ENCODE results near the gene SNTG2.

The SNTG2 gene

DNA sequence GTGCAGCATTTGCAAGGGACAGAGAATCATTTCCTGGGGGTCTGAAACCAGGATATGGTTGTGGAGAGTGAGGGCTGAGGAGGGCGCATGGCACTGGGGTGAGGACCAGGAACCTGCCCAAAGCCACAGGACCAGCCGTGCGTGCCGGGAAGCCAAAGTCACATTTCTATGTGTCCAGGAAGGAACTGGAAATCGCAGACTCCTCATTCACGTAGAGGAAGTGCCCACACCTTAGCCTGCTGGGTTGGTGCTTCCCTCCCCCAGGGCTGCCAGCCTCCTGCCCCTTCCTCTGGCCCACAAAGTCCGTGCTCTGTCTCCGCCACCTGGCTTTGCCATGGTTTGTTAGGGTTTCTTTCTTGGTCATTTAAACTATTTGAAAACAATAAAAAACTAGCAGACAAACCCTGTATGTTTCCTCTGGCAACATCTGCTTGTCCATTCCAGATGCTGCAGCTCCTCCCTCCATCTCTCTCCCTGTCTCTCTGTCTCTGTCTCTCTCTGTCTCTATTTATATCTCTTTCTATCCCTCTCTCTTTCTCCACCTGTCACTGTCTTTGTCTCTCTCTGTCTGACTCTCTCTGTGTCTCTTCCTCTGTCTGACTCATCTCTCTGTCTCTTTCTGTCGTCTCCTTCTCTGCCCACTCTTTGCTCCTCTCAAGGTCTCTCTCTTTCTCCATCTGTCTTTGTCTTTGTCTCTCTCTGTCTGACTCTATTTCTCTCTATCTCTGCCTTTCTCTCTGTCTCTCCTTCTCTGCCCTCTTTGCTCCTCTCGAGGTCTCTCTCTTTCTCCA is 299.4 kb downstream of the SNTG2 start:
- DNase-seq: no peak

DNA sequence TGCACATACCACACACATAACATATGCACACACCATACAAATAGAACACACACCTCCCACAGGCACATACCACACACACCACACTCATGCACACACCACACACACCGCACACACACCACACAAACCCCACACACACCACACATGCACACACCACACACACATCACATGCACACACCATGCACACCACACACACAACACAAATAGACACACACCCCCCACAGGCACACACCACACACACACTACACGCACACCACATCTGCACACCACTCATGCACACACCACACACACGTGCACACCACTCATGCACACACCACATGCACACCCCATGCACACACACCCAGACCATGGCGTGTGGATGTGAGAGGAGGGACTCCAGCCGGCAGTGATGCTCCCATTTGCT is 300.9 kb downstream of the SNTG2 start:
- no peak for DNase-seq

DNA sequence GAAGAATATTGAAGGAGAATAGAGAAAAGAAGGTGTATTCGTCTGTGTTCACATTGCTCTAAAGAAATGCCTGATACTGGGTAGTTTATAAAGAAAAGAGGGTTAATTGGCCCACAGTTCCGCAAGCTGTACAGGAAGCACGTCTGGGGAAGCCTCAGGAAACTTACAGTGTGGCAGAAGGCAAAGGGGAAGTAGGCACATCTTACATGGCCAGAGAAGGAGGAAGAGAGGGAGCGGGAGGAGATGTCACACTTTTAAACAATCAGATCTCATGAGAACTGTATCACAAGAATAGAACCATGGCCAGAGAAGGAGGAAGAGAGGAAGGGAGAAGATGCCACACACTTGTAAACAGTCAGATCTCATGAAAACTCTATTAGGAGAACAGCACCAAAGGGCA is 303.0 kb downstream of the SNTG2 start:
- DNase-seq: no peak

DNA sequence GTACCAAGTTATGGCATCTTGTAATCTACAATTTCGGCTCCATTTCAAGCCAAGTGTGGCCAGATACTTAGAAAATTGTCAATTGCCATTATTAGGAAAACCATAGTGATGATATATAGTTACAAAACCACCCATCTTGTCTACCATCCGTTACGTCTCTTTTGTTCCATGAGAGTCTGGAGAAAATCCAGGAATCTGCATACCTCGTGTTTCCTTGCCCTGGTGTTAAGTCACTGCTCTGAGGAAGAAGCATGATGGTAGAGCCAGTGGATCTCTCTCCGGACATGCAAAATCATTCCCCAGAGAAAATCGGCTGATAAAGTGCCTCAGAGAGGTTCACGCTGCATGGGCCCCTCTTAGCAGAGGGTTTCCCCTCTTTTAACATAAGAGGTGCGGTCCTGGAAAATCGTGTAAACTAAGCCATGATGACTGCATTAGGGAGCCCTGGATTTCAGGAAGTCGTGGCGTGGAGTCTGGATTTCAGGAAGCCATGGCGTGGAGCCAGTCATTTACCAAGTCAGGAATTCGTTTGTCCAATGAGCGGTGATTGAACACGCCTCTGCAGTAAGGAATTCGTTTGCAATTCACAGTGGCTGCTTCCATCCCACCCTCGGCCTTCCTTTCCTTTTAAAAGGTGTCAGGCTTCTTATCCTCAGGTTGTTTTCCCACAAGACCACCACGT is 304.2 kb downstream of the SNTG2 start:
- DNase-seq: no peak

DNA sequence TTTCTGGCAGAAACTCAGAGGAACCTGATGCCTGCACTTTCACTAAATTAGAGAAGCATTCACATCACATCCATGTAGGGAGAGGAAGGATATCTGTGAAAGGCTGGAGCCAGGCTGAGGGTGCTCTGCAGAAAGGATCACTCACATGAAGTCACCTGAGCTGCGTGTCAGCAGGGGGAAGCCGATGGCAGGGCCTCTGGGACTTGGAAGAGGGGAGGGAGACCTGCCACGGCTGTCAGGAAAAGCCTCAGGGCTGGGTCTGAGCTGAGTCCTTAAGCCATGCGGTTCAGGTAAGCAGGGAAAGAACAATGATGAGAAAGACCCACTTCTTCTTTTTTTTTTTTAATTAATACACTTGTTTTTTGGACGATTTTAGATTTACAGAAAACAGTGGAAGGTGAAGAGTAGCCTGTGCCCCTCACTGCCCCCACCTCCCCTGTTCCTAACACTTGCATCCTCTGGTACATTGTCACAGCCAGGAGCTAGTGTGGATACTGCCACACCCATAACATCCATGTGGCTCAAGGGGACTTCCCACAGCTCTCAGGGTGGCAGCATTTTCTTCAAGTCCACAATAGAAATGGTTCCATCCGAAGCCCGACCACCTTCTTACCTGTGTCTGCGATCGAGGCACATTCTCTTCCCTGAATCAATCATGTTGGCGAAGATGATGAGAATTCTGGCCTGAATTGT is 306.1 kb downstream of the SNTG2 start:
- DNase-seq: no peak

DNA sequence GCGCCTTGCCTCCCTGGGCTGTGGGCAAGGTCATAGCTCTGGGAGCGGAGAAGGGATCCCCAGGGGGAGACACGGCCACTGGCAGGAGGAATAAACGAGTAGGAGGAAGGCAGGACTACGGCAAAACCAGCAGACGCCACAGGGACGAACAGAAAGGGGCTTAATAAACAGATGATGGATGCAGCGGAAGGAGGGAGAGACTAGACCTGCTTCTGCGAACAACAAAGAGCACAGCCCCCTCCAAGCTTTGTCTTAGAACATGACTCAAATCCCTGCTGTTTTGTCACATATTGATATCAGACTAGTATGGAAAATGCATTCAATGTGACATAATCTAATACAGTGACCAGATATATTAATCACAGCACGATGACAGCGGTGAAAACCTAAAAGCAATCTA is 306.7 kb downstream of the SNTG2 start:
- DNase-seq: no peak

GRCh38 chr2:1259746-1260145 is 309.1 kb downstream of the SNTG2 start:
- no peak for DNase-seq

GRCh38 chr2:1262609-1263008 is 312.0 kb downstream of the SNTG2 start:
- DNase-seq: no peak

DNA sequence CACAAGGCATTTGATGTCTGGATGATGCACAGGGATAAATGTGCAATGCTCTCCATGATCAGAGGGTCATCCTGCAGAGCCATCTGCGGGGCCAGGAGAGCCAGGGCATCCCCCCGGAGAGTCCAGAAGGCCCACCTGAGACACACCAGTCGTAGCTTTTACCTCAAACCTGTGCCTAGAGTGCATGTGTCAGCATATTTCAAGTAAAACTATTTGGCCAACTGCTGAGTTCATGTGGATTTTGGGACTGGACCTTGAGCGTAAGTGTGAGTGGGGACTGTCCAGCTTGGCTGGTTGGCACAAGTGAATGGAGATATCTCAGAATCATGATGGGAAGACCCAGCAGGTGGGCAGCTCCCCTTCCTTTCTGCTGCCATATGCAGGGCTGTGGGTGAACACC is 314.8 kb downstream of the SNTG2 start:
- DNase-seq: no peak

- DNase-seq: no peak
Observed at GRCh38 chr2:1266351-1266750, 315.7 kb downstream of the SNTG2 start.

DNA sequence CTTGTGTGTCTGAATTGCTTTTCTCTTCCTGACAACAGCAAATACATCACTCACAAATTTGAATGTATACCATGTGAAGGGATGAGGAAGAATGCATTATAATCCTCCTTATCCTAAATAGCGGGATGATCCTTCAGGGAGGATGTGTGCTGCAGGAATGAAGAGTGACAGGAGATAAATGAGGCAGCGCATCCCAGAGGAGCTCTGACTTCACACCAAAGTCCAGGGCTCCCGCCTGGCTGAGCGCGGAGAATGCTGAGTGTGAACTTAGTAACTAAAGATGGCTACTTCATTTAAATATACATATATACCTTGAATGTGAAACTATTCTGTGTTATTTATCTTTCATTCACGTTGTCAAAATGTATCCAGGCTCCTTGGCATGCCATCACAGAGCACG is 317.4 kb downstream of the SNTG2 start:
- no peak for DNase-seq

- DNase-seq: no peak
Observed at GRCh38 chr2:1269812-1270211, 319.2 kb downstream of the SNTG2 start.

- DNase-seq: no peak
Observed at GRCh38 chr2:1272835-1273234, 322.2 kb downstream of the SNTG2 start.

DNA sequence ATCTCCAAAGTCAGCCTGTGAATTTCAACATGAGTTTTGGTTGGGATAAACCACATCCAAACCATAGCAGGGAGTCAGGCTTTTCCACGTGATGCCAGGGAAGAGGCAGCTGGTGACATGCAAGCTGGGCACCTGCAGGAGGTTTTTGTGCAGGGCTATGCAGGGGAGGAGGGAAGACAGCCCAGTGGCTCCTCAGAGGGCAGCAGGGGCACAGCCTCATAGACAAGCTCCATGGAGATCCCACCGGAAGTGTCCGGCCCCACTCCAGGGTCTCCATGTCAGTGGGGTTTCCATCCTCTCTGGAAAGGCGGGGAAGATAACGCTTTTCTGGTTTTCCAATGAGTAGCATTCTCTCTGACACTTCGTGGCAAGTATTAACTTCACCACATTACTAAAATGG is 327.0 kb downstream of the SNTG2 start:
- DNase-seq: no peak

DNA sequence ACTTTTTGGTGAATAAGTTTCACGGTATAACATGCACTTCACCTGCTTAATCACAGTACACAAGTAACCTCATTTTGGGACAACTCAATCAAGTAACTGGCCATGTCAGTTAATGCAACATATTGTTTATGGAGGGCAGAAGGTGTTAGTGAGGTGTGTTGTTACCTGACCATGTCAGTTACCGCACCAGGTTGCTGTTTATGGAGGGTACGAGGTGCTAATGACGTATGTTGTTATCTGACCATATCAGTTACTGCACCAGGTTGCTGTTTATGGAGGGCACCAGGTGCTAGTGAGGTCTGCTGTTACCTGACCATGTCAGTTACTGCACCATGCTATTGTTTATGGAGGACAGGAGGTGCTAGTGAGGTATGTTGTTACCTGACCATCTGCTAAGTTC is 327.5 kb downstream of the SNTG2 start:
- DNase-seq: no peak

DNA sequence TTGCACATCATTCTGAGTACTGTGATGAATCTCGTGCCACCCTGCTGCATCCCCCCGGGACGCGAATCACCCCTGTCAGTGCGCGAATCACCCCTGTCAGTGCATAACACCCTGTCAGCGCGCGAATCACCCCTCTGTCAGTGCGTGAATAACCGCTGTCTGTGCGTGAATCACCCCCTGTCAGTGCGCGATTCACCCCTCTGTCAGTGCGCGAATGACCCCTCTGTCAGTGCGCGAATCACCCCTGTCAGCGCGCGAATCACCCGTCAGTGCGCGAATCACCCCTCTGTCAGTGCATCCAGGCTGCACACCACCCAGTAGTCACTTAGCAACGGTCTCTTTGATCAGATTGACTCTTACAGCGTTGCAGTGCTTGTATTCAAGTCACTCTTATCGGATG is 328.2 kb downstream of the SNTG2 start:
- no peak for DNase-seq

GRCh38 chr2:1282552-1282951 is 331.9 kb downstream of the SNTG2 start:
- DNase-seq: no peak

DNA sequence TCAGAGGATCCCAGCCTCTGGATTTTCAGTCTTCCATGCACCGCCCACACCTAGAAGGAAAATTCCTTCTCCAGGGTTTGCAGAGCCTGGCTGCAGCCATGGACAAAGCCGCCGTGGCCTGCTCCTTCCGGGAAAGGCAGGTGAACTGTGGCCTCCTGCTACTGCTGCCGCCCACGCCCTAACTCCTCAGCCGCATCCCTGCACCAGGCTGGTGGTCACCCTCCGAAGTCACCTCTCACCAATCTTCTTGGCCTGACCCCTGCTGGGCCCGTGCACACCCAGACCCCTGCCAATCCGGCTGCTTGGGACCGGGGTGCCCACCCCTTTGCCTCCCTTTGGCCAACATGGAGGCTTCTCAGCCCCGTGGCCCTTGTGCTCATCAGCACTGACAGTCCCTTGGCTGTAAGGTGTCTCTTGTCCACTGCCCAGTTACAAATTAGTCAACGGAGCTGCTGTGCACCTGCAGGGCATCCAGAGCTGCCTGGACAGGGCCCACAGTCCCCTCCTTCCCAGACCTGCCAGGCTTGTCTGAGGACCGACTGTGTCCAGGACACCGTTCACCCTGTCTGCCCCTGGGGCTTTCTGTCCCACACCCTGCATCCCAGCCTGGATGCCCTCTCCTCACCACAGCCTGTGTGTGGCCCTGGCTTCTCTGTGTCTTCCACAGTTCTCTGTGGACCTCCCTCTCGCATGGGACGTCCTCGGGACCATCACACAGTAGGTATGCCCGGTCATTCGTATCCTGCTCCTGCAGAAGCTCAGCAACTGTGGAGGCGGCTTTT is 332.6 kb downstream of the SNTG2 start:
- DNase-seq: no peak

DNA sequence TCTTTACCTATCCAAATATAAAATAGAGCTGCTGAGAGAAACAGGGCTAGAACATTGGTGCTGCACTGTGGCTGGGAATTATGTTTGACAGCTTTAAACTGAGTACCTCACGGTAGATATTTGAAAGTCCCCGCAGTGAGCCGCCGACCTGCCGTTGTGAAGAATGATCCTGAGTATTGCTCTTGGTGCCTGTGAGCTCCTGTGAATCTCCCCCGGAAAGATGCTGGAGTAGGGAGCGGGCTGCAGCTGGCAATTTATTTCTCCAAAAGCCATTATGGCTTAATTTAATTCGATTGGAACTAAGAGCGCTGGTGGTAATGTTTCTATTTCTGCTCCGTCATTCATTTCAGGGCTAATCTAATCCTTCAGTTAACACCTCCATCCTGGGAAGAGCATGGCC is 333.2 kb downstream of the SNTG2 start:
- DNase-seq: no peak

DNA sequence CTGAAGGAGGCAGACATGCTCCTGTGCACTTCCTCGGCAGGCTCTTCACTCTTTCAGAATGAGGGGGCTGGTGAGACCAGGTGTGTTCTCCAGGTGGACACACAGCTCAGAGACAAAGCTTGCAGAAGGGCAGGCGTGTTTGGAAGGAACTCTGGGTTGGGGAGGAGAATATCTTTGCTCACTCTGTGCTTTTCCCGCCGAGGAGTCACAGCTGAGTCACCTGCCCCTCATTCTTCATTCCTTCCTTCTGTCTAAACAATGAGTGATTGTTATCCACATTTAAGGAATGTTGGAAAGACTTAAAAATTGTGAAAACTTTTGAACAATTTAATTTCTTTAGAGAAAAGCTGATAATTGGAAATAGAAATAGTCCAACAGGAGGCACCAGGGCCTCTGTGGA is 336.3 kb downstream of the SNTG2 start:
- DNase-seq: no peak

- DNase-seq: no peak
Observed at GRCh38 chr2:1287427-1287826, 336.8 kb downstream of the SNTG2 start.

DNA sequence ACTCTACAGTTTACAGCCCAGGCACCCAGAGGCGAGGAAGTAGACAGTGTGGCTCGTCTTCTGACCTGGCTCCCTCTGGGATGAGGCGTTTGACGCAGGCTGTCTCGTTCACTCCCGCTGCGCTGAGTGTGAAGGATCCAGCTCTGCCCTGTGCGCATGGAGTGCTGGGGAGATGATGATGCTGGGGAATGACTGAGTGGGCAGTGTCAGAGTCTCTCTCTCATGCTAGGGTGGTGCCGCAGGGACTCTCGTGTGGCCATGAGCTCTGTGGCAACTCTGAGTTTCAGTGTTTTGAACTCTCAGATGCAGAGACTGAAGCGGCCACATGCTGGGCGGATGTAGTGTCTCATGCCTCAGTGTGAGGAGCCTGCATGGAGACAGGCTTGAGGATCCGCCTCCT is 344.3 kb downstream of the SNTG2 start:
- no peak for DNase-seq

- no peak for DNase-seq
Observed at GRCh38 chr2:1295740-1296139, 345.1 kb downstream of the SNTG2 start.
